Smooth muscle cell (in vitro differentiated cells): ENCODE measurements around the gene P2RY14. TPM values are rescaled to one million over a fixed set of nuclear protein-coding genes. Genes with fewer than 3 reads are reported as not detected.

Source experiments
- DNase-seq: peaks from one replicate; lab custom pipeline; 2025; ENCODE audit not compliant: unreplicated experiment; lab: John Stamatoyannopoulos, UW
- H2AFZ ChIP-seq: fragments of 200-600 bp; sonication (generic); 2 replicates; pipeline ENCODE4 v1.6.0; 2016; ENCODE audit warnings: antibody characterized with exemption, low read depth, mild to moderate bottlenecking
- H3F3A ChIP-seq: fragments of 200-600 bp; sonication (generic); 2 replicates; pipeline ENCODE4 v1.6.0; 2017; ENCODE audit warnings: antibody characterized with exemption, low read depth
- H3K27ac ChIP-seq: fragments of 200-600 bp; sonication (generic); 2 replicates; pipeline ENCODE4 v1.5.1; 2016; ENCODE audit warnings: low read depth, mild to moderate bottlenecking
- H3K27me3 ChIP-seq: fragments of 200-600 bp; sonication (generic); 2 replicates; pipeline ENCODE4 v1.6.1; 2016; ENCODE audit warnings: low read depth, mild to moderate bottlenecking
- H3K36me3 ChIP-seq: fragments of 200-600 bp; sonication (generic); 2 replicates; pipeline ENCODE4 v1.5.1; 2016; ENCODE audit warnings: low read depth
- H3K4me1 ChIP-seq: fragments of 200-600 bp; sonication (generic); 2 replicates; pipeline ENCODE4 v1.5.1; 2016; ENCODE audit warnings: low read depth
- H3K4me2 ChIP-seq: fragments of 200-600 bp; sonication (generic); 2 replicates; pipeline ENCODE4 v1.6.0; 2016; ENCODE audit warnings: mild to moderate bottlenecking
- H3K4me3 ChIP-seq: fragments of 200-600 bp; sonication (generic); 2 replicates; pipeline ENCODE4 v1.5.1; 2016; ENCODE audit warnings: mild to moderate bottlenecking
- H3K79me2 ChIP-seq: fragments of 200-600 bp; sonication (generic); 2 replicates; pipeline ENCODE4 v1.6.0; 2016; ENCODE audit warnings: low read depth, mild to moderate bottlenecking
- H3K9ac ChIP-seq: fragments of 200-600 bp; sonication (generic); 2 replicates; pipeline ENCODE4 v1.6.0; 2016; ENCODE audit warnings: low read depth
- H3K9me3 ChIP-seq: fragments of 200-600 bp; sonication (generic); replicated peaks from 2 replicates; pipeline ENCODE4 v1.5.1; 2016; ENCODE audit warnings: low read depth
- H4K20me1 ChIP-seq: fragments of 200-600 bp; sonication (generic); 2 replicates; pipeline ENCODE4 v1.6.0; 2016; ENCODE audit warnings: low read depth
- WGBS: methylation state at CpG from one replicate; pipeline ENCODE4 v1.1.7; 2016; ENCODE audit warnings: low lambda C conversion rate; 5-methylcytosine and 5-hydroxymethylcytosine counted together
- polyA plus RNA-seq: library from polyadenylated mRNA; unstranded; fragments of >200 nt; fragmentation: Nextera tagmentation; extraction: Ambion mirVana; gene quantifications from 2 replicates; pipeline ENCODE4 v1.2.1, GENCODE V29; 2016
- total RNA-seq: library from RNA; depleted of rRNA; stranded (reverse); fragments of >200 nt; gene quantifications from 2 replicates; pipeline ENCODE4 v1.2.3, GENCODE V29; 2014
- TF ChIP-seq, protein P1 (sequence below): fragments of 200-600 bp; sonication (generic); IDR thresholded peaks from 2 replicates; pipeline ENCODE4 v1.5.1; 2017; ENCODE audit warnings: borderline replicate concordance, mild to moderate bottlenecking, antibody characterized with exemption; ENCODE audit not compliant: insufficient read depth, poor library complexity, severe bottlenecking

The P2RY14 gene
- total and polyA plus RNA-seq, 2 experiments from 2014 or later = not detected

DNA sequence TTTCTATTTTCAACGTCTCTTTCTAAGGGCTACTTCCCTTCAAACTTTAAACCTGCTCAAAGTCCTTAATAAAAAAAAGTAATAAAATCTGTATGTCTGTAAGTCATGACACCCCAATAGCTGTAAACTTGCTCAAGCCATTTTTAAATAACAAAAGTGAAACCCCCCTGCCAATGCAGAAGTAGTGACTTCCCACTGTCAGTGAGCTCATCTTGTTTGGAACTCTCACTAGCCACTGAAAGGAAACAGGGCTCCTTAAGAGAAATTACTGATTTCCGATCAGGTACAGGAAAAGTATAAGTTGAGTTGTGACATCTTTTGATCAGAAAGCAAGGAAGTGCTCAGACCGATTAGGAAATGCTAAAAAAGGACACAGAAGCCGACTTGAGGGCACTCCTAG, 47.7 kb downstream of the P2RY14 start:
- no peak for DNase-seq
- Histone ChIP-seq H3K9me3 (no peaks in the 10 kb centered on the region), H3F3A (no peaks in the 10 kb centered on the region), H4K20me1 (no peaks in the 10 kb centered on the region), H3K4me2 (no peak overlapping the region), H3K9ac (no peak overlapping the region), H3K27me3 (no peaks in the 10 kb centered on the region), H2AFZ (no peak overlapping the region), H3K4me1 (peaks cover 11% of the 10 kb centered on the region), H3K27ac (no peak overlapping the region), H3K4me3 (no peak overlapping the region), H3K36me3 (no peaks in the 10 kb centered on the region), H3K79me2 (no peaks in the 10 kb centered on the region)
- WGBS = 89% methylated on average over 4 of the region's 4 CpGs
- TF ChIP-seq, protein P1, sequence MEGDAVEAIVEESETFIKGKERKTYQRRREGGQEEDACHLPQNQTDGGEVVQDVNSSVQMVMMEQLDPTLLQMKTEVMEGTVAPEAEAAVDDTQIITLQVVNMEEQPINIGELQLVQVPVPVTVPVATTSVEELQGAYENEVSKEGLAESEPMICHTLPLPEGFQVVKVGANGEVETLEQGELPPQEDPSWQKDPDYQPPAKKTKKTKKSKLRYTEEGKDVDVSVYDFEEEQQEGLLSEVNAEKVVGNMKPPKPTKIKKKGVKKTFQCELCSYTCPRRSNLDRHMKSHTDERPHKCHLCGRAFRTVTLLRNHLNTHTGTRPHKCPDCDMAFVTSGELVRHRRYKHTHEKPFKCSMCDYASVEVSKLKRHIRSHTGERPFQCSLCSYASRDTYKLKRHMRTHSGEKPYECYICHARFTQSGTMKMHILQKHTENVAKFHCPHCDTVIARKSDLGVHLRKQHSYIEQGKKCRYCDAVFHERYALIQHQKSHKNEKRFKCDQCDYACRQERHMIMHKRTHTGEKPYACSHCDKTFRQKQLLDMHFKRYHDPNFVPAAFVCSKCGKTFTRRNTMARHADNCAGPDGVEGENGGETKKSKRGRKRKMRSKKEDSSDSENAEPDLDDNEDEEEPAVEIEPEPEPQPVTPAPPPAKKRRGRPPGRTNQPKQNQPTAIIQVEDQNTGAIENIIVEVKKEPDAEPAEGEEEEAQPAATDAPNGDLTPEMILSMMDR = no peak

DNA sequence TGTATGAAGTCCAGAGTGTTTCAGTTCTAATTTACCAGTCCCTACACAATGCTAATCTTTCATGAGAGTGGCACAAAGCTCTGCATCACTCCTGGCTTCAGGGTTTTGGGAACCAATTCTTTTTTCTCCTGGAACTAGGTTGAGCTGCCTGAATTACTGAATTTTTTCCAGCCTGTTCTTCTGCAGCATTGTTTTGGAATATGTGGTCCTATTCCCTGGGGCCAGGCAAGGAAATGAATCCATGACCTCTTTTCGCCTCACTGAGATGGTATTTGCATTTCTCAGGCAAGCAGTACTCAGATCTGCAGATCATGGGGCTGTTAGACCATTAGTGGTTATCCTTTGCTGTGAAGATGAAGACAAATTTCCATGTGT, 49.7 kb downstream of the P2RY14 start:
- H3K9me3 ChIP-seq = no peaks in the 10 kb centered on the region
- WGBS = 53% methylated on average over 1 of the region's 1 CpG
- peak overlapping the region; percentile 70 for H3K27ac ChIP-seq
- H3K79me2 ChIP-seq = no peaks in the 10 kb centered on the region
- no peak overlapping the region for H3K4me3 ChIP-seq
- no peaks in the 10 kb centered on the region for H3K27me3 ChIP-seq
- no peaks in the 10 kb centered on the region for H3K36me3 ChIP-seq
- H4K20me1 ChIP-seq = no peaks in the 10 kb centered on the region
- no peak for DNase-seq
- H3K4me1 ChIP-seq = peaks cover 11% of the 10 kb centered on the region
- H2AFZ ChIP-seq = no peak overlapping the region
- peaks cover 5% of the 10 kb centered on the region for H3F3A ChIP-seq
- peak overlapping the region; percentile 60 for H3K4me2 ChIP-seq
- TF ChIP-seq, protein P1 = no peak
- H3K9ac ChIP-seq = peak overlapping the region; percentile 34

DNA sequence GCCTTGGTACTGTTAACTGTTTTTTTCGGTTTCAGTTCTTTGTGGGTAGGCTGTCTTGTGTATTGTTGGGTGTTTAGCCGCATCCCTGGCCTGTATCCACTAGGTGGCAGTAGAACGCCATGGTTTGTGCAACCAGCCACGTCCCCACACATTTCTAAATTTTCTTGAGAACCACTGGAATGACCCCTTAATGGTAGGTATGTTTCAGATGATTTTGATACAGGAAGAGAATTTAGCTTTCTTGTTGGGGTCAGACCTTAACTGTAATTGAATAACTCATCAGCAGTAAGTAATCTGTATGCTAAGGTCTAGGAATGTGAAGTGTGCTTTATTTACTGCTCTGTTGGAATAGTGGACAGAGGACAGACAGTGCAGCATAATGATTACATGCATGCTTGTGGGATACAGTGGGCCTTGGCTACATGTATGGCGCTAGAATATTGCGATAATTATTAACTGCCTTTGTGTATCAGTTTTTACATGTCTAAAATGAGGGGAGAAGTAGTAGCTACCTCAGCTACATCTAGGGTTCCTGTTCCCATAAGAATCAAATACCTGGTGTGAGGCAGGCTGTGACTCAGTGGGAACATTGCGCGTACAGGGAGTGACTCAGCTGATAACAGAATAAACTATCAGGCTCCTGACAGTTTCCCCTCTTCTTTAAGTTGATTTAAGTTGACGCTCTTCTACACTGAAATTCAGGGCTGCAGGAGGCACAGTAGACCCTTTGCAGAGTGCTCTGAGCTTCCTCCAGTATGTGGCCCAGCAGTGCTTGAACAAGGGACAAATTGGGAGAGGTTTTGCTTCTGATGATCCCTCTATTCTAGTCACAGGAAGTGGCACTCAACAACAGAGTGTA, 50.3 kb downstream of the P2RY14 start:
- peaks cover 11% of the 10 kb centered on the region for H3K4me1 ChIP-seq
- no peaks in the 10 kb centered on the region for H3K79me2 ChIP-seq
- no peaks in the 10 kb centered on the region for H3K27me3 ChIP-seq
- peak overlapping the region; percentile 60 for H3K4me2 ChIP-seq
- TF ChIP-seq, protein P1 = peak; percentile 90
- no peaks in the 10 kb centered on the region for H4K20me1 ChIP-seq
- H3K9ac ChIP-seq = peak overlapping the region; percentile 34
- whole genome bisulfite sequencing = 19% methylated on average over 9 of the region's 9 CpGs
- DNase-seq = peak; percentile 18
- H2AFZ ChIP-seq = no peak overlapping the region
- H3K4me3 ChIP-seq = no peak overlapping the region
- H3K36me3 ChIP-seq = no peaks in the 10 kb centered on the region
- peak overlapping the region; percentile 70 for H3K27ac ChIP-seq
- peaks cover 5% of the 10 kb centered on the region for H3F3A ChIP-seq
- H3K9me3 ChIP-seq = no peaks in the 10 kb centered on the region

DNA sequence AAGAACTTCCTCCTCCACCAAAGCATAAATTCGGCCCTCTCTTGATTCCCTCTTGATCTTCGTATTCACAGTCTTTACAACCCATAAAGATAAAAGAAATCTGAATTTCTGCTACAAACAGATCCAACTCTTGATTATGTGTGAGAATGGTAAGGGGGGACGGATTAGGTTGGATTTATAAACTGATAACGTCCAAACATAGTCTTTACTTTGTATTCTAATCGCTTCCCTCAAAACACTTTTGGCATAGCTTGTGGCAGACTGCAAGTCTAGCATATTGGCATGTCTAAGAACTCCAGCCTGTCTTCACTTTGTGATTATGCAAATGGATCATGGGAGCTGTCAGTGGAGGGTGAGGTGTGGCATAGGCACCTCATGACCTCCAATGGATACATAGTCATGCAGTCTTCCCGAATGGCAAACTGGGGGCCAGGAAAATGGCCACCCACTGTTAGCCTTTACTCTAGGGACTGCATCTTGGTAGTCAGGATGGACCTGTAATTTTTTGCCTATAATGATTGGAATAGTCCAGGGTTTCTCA, 51.0 kb downstream of the P2RY14 start:
- 56% methylated on average over 6 of the region's 6 CpGs for WGBS
- Histone ChIP-seq H3K4me1 (peaks cover 11% of the 10 kb centered on the region), H3K27me3 (no peaks in the 10 kb centered on the region), H3K9me3 (no peaks in the 10 kb centered on the region), H4K20me1 (no peaks in the 10 kb centered on the region), H2AFZ (no peak overlapping the region), H3K4me3 (no peak overlapping the region), H3K36me3 (no peaks in the 10 kb centered on the region), H3K9ac (no peak overlapping the region), H3K79me2 (no peaks in the 10 kb centered on the region), H3K4me2 (peak overlapping the region; percentile 60), H3F3A (peaks cover 5% of the 10 kb centered on the region), H3K27ac (peak overlapping the region; percentile 15)
- TF ChIP-seq, protein P1 = no peak
- DNase-seq = no peak
